ENCODE results near the gene CTNNBIP1.

CTNNBIP1 gene

DNA sequence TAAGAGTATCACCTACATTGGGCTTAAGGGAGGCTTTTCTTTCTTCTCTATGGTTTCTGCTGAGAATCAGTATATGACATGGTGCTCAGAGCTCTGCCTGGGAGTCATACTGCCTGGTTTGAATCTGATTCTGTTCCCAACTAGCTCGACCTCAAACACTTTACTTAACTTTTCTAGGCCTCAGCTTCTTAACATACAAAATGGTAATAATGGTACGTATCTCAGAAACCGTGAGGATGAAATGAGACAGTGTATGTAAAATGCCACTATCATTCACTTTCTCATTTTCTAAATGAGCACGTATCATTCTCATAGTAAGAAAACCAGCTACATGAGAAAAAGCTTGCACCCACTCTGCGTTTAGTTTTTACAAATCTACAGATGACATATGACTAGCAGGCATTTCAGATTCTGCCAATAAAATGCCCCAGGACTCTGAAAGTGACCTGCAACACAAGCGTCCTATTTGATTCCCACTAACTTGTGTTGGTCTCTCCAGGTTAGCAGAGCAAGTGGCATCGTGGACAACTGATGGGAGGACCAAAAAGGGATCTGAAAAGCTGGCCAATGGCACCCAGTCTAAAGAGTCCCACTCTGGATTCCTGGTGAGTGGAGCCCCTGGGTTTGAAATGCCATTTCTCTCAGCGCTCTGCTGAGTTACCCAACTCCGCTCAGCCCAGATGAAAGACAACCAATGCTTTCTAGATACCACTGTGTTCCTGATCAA, 6.1 kb downstream of the CTNNBIP1 start:
- H3K9ac ChIP-seq = no peak overlapping the region
- H3K4me1 ChIP-seq (ENCODE audit: low read depth, poor library complexity, severe bottlenecking) = peaks cover 11% of the 10 kb centered on the region
- H2AFZ ChIP-seq (ENCODE audit: low read depth) = no peak overlapping the region
- no peak overlapping the region for H3K4me3 ChIP-seq (IDR thresholded peaks at IDR 0.05; ENCODE audit: insufficient read depth, low read depth, low read length)
- no peaks in the 10 kb centered on the region for H3K79me2 ChIP-seq (ENCODE audit: insufficient read depth, low read depth)
- H3K27ac ChIP-seq = no peak overlapping the region
- no peaks in the 10 kb centered on the region for H3K27me3 ChIP-seq (ENCODE audit: insufficient read depth, low read depth)
- no peaks in the 10 kb centered on the region for H3K36me3 ChIP-seq (ENCODE audit: insufficient read depth)
- no peaks in the 10 kb centered on the region for H4K20me1 ChIP-seq (ENCODE audit: insufficient read depth)
- TF ChIP-seq, protein P1, sequence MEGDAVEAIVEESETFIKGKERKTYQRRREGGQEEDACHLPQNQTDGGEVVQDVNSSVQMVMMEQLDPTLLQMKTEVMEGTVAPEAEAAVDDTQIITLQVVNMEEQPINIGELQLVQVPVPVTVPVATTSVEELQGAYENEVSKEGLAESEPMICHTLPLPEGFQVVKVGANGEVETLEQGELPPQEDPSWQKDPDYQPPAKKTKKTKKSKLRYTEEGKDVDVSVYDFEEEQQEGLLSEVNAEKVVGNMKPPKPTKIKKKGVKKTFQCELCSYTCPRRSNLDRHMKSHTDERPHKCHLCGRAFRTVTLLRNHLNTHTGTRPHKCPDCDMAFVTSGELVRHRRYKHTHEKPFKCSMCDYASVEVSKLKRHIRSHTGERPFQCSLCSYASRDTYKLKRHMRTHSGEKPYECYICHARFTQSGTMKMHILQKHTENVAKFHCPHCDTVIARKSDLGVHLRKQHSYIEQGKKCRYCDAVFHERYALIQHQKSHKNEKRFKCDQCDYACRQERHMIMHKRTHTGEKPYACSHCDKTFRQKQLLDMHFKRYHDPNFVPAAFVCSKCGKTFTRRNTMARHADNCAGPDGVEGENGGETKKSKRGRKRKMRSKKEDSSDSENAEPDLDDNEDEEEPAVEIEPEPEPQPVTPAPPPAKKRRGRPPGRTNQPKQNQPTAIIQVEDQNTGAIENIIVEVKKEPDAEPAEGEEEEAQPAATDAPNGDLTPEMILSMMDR (conservative IDR thresholded peaks at IDR 0.05; ENCODE audit: low read depth, low read length) = no peak
- no peak overlapping the region for H3K4me2 ChIP-seq

DNA sequence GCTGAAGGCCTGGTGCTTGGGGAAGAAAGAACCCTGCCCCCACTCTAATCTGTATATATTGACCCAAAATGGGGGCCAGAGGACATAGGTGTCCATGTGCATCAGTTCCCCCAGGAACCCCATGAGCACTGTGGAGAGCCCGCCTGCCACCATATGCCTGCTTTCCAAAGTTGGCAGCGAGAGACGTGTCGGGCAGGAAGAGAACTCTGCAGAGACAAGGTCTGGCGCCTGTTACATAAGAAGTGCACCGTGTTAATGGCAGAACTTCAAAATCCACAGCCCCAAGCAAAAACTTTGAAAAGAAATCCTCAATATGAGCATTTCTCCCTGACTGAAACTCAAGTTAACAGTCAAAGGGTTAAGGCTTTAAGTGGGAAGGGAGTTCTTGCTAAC, 8.0 kb downstream of the CTNNBIP1 start:
- no peak overlapping the region for H3K9ac ChIP-seq
- H3K4me3 ChIP-seq (IDR thresholded peaks at IDR 0.05; ENCODE audit: insufficient read depth, low read depth, low read length) = no peak overlapping the region
- no peaks in the 10 kb centered on the region for H4K20me1 ChIP-seq (ENCODE audit: insufficient read depth)
- H3K4me2 ChIP-seq = no peak overlapping the region
- TF ChIP-seq, protein P1 (conservative IDR thresholded peaks at IDR 0.05; ENCODE audit: low read depth, low read length) = no peak
- no peaks in the 10 kb centered on the region for H3K4me1 ChIP-seq (ENCODE audit: low read depth, poor library complexity, severe bottlenecking)
- no peaks in the 10 kb centered on the region for H3K27me3 ChIP-seq (ENCODE audit: insufficient read depth, low read depth)
- H3K27ac ChIP-seq = no peak overlapping the region
- no peaks in the 10 kb centered on the region for H3K79me2 ChIP-seq (ENCODE audit: insufficient read depth, low read depth)
- H3K36me3 ChIP-seq (ENCODE audit: insufficient read depth) = no peaks in the 10 kb centered on the region
- H2AFZ ChIP-seq (ENCODE audit: low read depth) = no peak overlapping the region

DNA sequence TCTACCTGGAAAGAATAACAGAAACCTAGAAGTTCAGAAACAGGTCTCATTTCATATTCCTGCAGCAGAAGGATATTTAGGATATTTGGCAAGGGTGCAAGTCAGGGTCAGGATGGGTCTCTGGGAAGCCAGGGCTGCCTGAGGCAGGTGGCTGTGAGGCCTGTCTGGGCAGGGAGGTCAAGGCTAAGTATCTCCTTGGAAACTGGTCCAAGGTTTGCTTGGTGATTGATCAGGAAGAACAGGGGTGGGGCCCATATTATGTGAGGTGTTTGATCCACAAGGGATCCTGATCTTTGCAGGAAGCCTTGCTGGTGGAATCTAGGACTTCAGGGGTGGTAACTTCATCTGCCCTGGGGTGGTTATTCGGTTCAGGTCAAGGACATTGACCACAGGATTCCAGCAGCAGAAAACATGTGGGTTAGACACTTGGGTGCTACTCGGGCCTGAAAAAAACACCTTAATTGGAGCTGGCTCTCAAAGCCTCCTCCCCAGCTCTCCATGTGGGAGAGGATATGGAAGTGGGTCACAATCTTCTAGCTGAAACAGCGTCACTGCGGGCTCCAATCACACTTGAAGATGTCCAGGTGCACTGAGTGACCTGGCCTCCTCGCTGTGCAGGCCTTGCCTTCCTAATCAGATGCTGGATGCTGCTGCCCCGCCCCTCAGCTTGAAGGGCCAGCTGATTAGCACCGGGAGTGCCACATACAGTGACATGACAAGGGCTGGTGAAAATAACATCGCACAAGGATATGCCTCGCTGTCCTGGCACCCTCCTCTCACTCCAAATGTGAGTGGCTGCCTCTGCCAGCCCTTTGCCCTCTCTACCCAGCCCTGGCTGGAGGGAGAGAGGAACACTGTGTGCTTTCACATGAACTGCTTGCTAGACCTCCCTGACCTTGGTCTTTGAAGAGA, 8.7 kb downstream of the CTNNBIP1 start:
- Histone ChIP-seq H3K27me3 (ENCODE audit: insufficient read depth, low read depth) (no peaks in the 10 kb centered on the region), H3K27ac (no peak overlapping the region), H3K9ac (no peak overlapping the region), H3K4me3 (IDR thresholded peaks at IDR 0.05; ENCODE audit: insufficient read depth, low read depth, low read length) (no peak overlapping the region), H3K4me1 (ENCODE audit: low read depth, poor library complexity, severe bottlenecking) (no peaks in the 10 kb centered on the region), H3K36me3 (ENCODE audit: insufficient read depth) (no peaks in the 10 kb centered on the region), H3K4me2 (no peak overlapping the region), H2AFZ (ENCODE audit: low read depth) (no peak overlapping the region), H3K79me2 (ENCODE audit: insufficient read depth, low read depth) (no peaks in the 10 kb centered on the region), H4K20me1 (ENCODE audit: insufficient read depth) (no peaks in the 10 kb centered on the region)
- TF ChIP-seq, protein P1 (conservative IDR thresholded peaks at IDR 0.05; ENCODE audit: low read depth, low read length) = no peak

DNA sequence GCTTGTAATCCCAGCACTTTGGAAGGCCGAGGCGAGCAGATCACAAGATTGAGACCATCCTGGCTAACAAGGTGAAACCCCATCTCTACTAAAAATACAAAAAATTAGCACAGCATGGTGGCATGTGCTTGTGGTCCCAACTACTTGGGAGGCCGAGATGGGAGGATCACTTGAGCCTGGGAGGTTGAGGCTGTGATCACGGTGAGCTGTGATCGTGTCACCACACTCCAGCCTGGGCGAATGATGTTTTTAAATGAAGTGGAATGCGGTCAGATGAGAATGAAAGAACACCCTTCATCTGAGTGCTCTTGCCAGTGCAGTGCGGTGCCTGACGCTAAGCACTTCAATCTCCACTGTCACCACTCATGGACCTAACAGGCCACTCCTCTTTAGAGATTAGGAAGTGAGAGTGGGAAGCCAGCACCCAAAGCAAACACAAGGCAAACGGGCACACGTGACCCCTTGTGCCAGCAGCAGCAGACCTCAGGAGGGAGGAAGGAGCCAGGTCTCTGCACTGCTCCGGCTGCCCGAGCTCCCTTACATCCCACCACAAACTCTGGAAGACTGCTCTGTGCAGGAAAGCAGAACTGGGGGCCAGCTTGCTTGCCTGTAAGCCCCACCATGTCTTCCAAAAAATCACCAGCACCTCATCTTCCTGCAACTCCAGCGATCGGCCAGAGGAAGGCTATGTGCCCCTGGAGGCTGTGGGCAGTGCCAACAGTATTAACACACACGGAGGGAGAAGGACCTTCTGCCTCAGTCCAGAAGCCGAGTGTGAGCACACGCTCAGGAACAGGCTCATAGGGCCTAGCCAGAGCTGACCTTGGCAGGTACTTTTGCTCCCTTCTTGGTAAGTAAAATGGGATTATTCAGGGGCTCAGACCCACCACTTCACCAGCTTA, 9.7 kb downstream of the CTNNBIP1 start:
- H3K27ac ChIP-seq = no peak overlapping the region
- H3K4me3 ChIP-seq (IDR thresholded peaks at IDR 0.05; ENCODE audit: insufficient read depth, low read depth, low read length) = no peak overlapping the region
- no peak overlapping the region for H2AFZ ChIP-seq (ENCODE audit: low read depth)
- H3K79me2 ChIP-seq (ENCODE audit: insufficient read depth, low read depth) = no peaks in the 10 kb centered on the region
- TF ChIP-seq, protein P1 (conservative IDR thresholded peaks at IDR 0.05; ENCODE audit: low read depth, low read length) = no peak
- no peaks in the 10 kb centered on the region for H4K20me1 ChIP-seq (ENCODE audit: insufficient read depth)
- H3K9ac ChIP-seq = no peak overlapping the region
- H3K4me2 ChIP-seq = no peak overlapping the region
- no peaks in the 10 kb centered on the region for H3K27me3 ChIP-seq (ENCODE audit: insufficient read depth, low read depth)
- H3K4me1 ChIP-seq (ENCODE audit: low read depth, poor library complexity, severe bottlenecking) = no peaks in the 10 kb centered on the region
- no peaks in the 10 kb centered on the region for H3K36me3 ChIP-seq (ENCODE audit: insufficient read depth)
